HG02763 (cell line): ENCODE measurements around the gene RFLNA.

Source experiments
- ATAC-seq: cut with Tn5 transposase; IDR thresholded peaks from one replicate; pipeline ENCODE4 v1.9.1; 2021; ENCODE audit warnings: mild to moderate bottlenecking, moderate library complexity; ENCODE audit not compliant: unreplicated experiment

Gene RFLNA, protein sequence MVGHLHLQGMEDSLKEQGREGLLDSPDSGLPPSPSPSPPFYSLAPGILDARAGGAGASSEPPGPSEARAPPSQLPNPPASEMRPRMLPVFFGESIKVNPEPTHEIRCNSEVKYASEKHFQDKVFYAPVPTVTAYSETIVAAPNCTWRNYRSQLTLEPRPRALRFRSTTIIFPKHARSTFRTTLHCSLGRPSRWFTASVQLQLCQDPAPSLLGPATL

GRCh38 chr12:124294780-124295341, at the start of gene RFLNA:
RFLNA (plus strand) TSS chr12:124295093; CDS start chr12:124295430, 337 bp downstream.
- ATAC-seq = no peak

GRCh38 chr12:124247331-124247730, 47.6 kb upstream of the RFLNA start:
- no peak for ATAC-seq

- no peak for ATAC-seq
These were observed 45.7 kb upstream of the RFLNA start for GRCh38 chr12:124248941-124249825.

- no peak for ATAC-seq
These were observed 43.7 kb upstream of the RFLNA start for GRCh38 chr12:124251186-124251585.

DNA sequence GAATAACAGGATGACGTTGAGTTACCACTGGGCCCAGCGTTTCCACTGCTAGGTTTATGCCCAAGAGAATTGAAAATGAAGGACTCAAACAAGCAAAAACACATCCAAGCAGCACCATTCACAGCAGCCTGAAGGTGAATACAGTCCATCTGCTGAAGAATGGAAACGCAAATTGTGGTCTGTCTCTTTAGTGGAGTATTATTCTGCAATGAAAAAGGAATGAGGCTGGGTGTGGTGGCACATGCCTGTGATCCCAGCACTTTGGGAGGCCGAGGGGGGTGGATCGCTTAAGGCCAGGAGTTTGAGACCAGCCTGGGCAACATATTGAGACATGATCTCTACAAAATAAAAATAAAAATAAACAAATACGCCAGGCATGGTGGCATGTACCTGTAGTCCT, 41.9 kb upstream of the RFLNA start:
- no peak for ATAC-seq

- ATAC-seq = no peak
These were observed 40.8 kb upstream of the RFLNA start for GRCh38 chr12:124254126-124254525.

- ATAC-seq = no peak
These were observed 35.5 kb upstream of the RFLNA start for GRCh38 chr12:124259154-124260066.

DNA sequence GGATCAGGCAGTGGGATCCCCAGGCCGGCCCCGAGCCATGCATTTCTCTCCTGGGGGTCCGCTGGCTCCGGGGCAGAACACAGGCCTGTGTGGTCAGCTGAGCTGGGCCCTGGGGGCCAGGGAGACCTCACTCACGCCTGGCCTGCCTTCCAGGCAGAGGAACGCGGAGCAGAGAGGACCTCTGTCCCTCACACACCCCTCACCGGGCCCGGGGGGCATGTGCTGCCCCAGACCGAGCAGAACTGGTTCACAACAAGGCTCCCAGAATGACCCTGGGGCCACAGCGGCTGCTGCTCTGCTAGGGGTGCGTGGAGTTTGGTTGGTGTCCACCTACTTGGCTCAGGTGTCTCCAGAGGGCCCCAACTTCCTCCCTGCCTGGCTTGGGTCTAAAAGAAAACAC, 33.0 kb upstream of the RFLNA start:
- ATAC-seq = no peak

- no peak for ATAC-seq
These were observed 30.7 kb upstream of the RFLNA start for GRCh38 chr12:124264089-124264795.

GRCh38 chr12:124264879-124265278, 30.0 kb upstream of the RFLNA start:
- no peak for ATAC-seq

- no peak for ATAC-seq
These were observed 27.6 kb upstream of the RFLNA start for GRCh38 chr12:124267205-124267778.

- ATAC-seq = no peak
These were observed 24.2 kb upstream of the RFLNA start for GRCh38 chr12:124270671-124271070.

DNA sequence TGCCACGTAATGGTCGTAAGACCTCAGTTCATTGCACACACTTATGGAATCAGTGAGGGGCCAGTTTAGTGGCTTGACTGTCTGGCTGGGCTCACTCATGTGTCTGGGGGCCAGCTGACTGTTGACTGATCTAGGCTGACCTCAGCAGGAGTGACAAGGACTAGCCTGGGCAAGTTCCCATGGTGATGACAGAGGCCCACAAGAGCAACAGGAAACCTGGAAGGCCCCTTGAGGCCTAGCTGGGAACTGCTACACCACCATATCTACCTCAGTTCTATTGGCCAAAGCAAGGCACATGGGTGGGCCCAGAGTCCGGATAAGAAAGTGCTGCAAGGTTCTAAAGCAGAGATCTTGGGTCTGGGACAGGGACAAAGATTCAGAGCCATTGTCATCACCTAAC, 21.3 kb upstream of the RFLNA start:
- ATAC-seq = no peak

DNA sequence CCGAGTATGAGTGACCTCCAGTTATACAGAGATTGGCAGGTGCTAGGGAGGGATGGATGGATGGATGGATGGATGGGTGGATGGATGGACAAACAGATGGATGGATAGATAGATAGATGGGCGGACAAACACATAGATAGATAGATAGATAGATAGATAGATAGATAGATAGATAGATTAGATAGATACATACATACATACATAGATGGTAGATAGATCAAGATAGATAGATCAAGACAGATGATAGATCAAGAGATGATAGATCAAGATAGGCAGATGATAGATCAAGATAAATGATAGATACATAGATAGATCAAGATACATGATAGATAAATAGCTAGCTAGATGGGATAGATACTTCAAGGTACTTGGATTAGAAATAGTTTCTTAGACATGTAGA, 18.6 kb upstream of the RFLNA start:
- ATAC-seq = no peak

GRCh38 chr12:124277394-124278241, 17.3 kb upstream of the RFLNA start:
- ATAC-seq = no peak

- no peak for ATAC-seq
These were observed 16.3 kb upstream of the RFLNA start for GRCh38 chr12:124278389-124279101.

- no peak for ATAC-seq
These were observed 15.6 kb upstream of the RFLNA start for GRCh38 chr12:124279315-124279714.

- ATAC-seq = no peak
These were observed 15.0 kb upstream of the RFLNA start for GRCh38 chr12:124279846-124280360.
